Measurements from ENCODE around the gene DNAJC11. TPM values are rescaled to one million over a fixed set of nuclear protein-coding genes. Genes with fewer than 3 reads are reported as not detected.
A peak's percentile ranks its signal among the peaks of the same experiment; 100 is the strongest.

The DNAJC11 gene
- total and polyA plus RNA-seq, 2 experiments from 2014 or later = 28.9 to 40.6 TPM

DNA sequence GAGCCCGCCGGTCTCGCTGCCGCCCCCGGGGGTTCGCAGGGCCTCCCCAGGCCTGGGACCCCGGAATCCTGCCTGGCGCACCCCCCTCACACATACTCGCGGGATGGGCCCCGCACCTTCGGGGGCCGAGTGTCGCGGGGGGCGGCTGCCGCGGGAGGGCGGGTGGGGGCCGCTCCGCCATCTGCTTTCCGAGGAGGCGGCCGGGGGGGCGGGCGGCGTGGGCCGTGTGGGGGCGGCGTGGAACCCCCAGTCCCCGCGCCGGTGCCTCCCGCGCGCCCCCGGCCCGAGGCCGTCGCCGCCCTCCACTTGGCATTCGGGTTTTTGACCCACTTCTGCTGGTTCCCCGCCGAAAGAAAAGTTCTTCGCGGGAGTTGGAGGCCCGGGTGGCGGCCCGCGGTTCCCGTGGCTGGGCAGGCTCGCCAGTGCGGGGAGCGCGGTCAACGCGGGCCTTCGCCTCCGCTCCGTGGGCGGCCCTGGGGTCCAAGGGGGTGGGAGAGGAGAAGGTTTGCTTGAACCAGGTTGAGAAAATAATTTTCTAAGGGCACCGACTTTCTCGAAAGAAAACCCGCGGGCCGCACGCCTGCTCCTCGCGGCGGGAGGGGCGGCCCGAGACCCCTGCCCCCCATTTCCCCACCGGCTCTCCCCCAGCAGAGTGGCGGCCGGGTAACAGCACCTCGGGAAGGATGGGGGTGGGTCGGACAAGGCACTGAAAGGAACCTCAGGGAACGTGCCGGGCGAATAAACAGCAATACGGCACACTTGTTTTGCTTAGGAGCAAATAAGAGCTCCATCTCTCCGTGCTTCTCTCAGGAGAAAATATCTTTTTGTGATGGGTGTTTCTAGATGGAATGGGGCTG is 86.5 kb downstream of the DNAJC11 start:
- Histone ChIP-seq H3F3A (ENCODE audit: insufficient read depth) (peaks cover 12% of the 10 kb centered on the region; the same call in 1 of the 2 replicates), H3K4me1 (ENCODE audit: insufficient read depth) (peaks cover 13% of the 10 kb centered on the region; the same call in 1 of the 2 replicates), H3K27ac (peak overlapping the region; percentile 33), H3K9me3 (ENCODE audit: low read depth) (no peaks in the 10 kb centered on the region), H3K36me3 (ENCODE audit: low read depth) (peaks cover 3% of the 10 kb centered on the region), H3K27me3 (replicated peaks; ENCODE audit: insufficient read depth) (no peaks in the 10 kb centered on the region), H3K9ac (peak overlapping the region; percentile 81), H2AFZ (peak overlapping the region; percentile 52), H3K4me3 (peak overlapping the region; percentile 87), H3K4me2 (ENCODE audit: unreplicated experiment) (peak overlapping the region; percentile 99), H4K20me1 (ENCODE audit: insufficient read depth) (no peaks in the 10 kb centered on the region), H3K9me2 (ENCODE audit: insufficient read depth) (no peaks in the 10 kb centered on the region), H3K79me2 (ENCODE audit: insufficient read depth) (peaks cover 79% of the 10 kb centered on the region)
- WGBS, 2 experiments (ENCODE audit: low coverage in 1 of 2, low lambda C conversion rate in 2 of 2, missing lambda C conversion rate in 2 of 2) = 1 to 3% methylated on average over 30 to 57 of the region's 82 CpGs
- in situ Hi-C loops (cut with MboI) = no loop called here
- TF ChIP-seq EZH2phosphoT487 (IDR thresholded peaks at IDR 0.05; ENCODE audit: insufficient read depth, low read depth) = no peak
- no peak for TF ChIP-seq EZH2 (IDR thresholded peaks at IDR 0.05; ENCODE audit: insufficient read depth, poor library complexity, severe bottlenecking)
- DNase-seq = peak; percentile 49

DNA sequence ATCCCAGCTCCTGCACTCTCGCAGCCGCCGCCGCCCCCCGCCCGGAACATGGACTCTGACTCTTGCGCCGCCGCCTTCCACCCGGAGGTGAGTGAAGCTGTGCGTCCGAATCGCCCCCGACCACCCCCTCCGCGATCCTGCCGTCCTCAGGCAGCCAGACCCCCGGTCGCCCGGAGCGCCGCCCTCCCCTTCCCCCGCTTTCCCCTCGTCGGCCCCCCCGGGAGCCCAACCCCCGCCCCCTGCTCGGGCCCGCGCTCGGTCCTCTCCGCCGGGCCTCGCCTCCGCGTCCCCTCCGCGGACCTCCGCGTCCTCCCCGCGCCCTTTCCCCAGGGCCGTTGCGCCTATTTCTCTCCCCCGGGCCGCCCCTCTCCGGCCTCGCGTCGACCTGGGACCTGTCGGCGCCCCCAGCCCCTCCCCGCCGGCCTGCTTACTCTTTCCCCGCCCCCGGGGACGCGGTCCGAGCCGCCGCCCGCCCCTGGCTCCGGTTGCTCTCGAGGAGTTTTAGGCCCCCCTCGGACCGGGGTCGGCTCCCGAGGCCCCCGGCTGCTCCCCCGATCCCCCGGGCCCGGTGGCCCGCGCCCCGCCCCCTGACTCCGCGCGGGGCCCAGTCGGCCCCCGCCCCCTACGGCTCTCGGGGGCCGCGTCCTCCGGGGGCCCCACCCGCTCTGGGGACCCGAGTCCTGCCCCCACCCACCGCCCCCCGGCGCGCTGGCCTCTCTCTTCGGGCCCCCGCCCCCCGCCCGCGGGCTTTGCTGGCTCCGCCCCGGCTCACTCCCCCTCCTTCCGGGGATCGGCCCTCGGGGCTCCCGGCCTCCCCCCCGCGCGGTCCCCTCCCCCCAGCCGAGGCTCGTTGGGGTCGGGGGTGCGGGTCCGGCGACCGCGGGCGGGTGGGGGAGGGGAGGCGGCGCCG is 87.3 kb downstream of the DNAJC11 start:
- Histone ChIP-seq H3K9ac (peak overlapping the region; percentile 81), H2AFZ (peak overlapping the region; percentile 64; the same call in 1 of the 2 replicates), H3K27me3 (replicated peaks; ENCODE audit: insufficient read depth) (no peaks in the 10 kb centered on the region), H3K4me1 (ENCODE audit: insufficient read depth) (peaks cover 13% of the 10 kb centered on the region; the same call in 1 of the 2 replicates), H4K20me1 (ENCODE audit: insufficient read depth) (no peaks in the 10 kb centered on the region), H3K4me2 (ENCODE audit: unreplicated experiment) (peak overlapping the region; percentile 37), H3K9me2 (ENCODE audit: insufficient read depth) (no peaks in the 10 kb centered on the region), H3K9me3 (ENCODE audit: low read depth) (no peaks in the 10 kb centered on the region), H3K27ac (peak overlapping the region; percentile 44), H3F3A (ENCODE audit: insufficient read depth) (peaks cover 12% of the 10 kb centered on the region; the same call in 1 of the 2 replicates), H3K36me3 (ENCODE audit: low read depth) (no peaks in the 10 kb centered on the region), H3K79me2 (ENCODE audit: insufficient read depth) (peaks cover 79% of the 10 kb centered on the region), H3K4me3 (peak overlapping the region; percentile 87)
- in situ Hi-C loops (cut with MboI) = no loop called here
- WGBS, 2 experiments (ENCODE audit: low coverage in 1 of 2, low lambda C conversion rate in 2 of 2, missing lambda C conversion rate in 2 of 2) = 0 to 2% methylated on average over 1 to 100 of the region's 117 CpGs
- peak; percentile 61 for DNase-seq
- no peak for TF ChIP-seq EZH2 (IDR thresholded peaks at IDR 0.05; ENCODE audit: insufficient read depth, poor library complexity, severe bottlenecking)
- TF ChIP-seq EZH2phosphoT487 (IDR thresholded peaks at IDR 0.05; ENCODE audit: insufficient read depth, low read depth) = no peak

DNA sequence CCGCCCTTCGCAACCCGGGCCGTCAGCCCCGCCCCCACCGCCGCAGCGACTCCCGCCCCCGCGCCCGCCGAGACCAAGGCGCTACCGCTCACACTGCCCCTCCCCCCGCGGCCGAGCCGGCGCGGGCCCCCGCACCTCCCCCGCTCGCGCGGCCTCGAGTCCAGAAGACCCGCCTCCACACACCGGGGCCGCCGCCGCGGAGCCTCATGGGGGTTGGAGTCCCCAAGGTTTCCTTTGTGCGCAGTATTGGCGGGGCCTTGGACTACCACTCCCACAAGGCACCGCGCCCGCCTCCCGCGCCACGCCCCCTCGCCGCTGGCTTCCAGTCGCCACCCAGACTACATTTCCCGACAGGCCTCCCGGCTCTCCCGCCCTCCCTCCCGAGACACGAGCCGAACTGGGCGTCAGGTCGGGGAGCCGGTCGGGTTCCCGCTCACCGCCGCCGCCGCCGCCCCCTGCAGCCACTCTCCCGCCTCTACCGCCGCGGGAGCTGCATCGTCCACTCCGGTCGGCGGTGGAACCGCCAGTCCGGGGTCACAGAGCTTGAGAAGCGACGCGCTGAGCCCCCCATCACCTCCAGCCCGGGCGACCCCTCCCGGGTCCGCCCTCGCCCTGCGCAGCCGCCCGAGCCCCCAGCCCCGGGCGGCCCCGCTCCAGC is 88.1 kb downstream of the DNAJC11 start, which contains the start of gene PHF13:
TSS of gene PHF13 (plus strand) at position 371 of the 658 bp plus-strand sequence. CDS start 336 bp downstream, outside the sequence.
- no peaks in the 10 kb centered on the region for H3K36me3 ChIP-seq (ENCODE audit: low read depth)
- H4K20me1 ChIP-seq (ENCODE audit: insufficient read depth) = no peaks in the 10 kb centered on the region
- H3K27ac ChIP-seq = peak within 1 kb of the TSS; percentile 89
- peak; percentile 99 for DNase-seq
- H3K27me3 ChIP-seq (replicated peaks; ENCODE audit: insufficient read depth) = no peaks in the 10 kb centered on the region
- peak within 1 kb of the TSS; percentile 86 for H3K9ac ChIP-seq
- H3K4me3 ChIP-seq = peak within 1 kb of the TSS; percentile 91
- H3K9me2 ChIP-seq (ENCODE audit: insufficient read depth) = no peaks in the 10 kb centered on the region
- peak within 1 kb of the TSS; percentile 82 for H2AFZ ChIP-seq
- H3K9me3 ChIP-seq (ENCODE audit: low read depth) = no peaks in the 10 kb centered on the region
- no peak for TF ChIP-seq EZH2 (IDR thresholded peaks at IDR 0.05; ENCODE audit: insufficient read depth, poor library complexity, severe bottlenecking)
- no peak for TF ChIP-seq EZH2phosphoT487 (IDR thresholded peaks at IDR 0.05; ENCODE audit: insufficient read depth, low read depth)
- WGBS, 2 experiments (ENCODE audit: low coverage in 1 of 2, low lambda C conversion rate in 2 of 2, missing lambda C conversion rate in 2 of 2) = 1 to 2% methylated on average over 28 to 68 of the region's 84 CpGs
- peak within 1 kb of the TSS; percentile 87 for H3K4me2 ChIP-seq (ENCODE audit: unreplicated experiment)
- in situ Hi-C loops (cut with MboI) = no loop called here
- H3K79me2 ChIP-seq (ENCODE audit: insufficient read depth) = peaks cover 71% of the 10 kb centered on the region
- H3K4me1 ChIP-seq (ENCODE audit: insufficient read depth) = peaks cover 13% of the 10 kb centered on the region; the same call in 1 of the 2 replicates
- peaks cover 12% of the 10 kb centered on the region; the same call in 1 of the 2 replicates for H3F3A ChIP-seq (ENCODE audit: insufficient read depth)
